GM12878 (cell line): ENCODE data around the gene ATXN2. TPM values are rescaled to one million over a fixed set of nuclear protein-coding genes. Genes with fewer than 3 reads are reported as not detected.

Experiments used
- CEBPB ChIP-seq, 2 experiments: fragments of 150-350 bp in 1 of 2; IDR thresholded peaks; 2 replicates each; pipeline ENCODE4 v1.6.1; 2012 to 2014; ENCODE audit warnings: low read depth in 2 of 2, low read length in 2 of 2, borderline replicate concordance in 1 of 2, inconsistent platforms in 1 of 2
- EED ChIP-seq: sonication (generic); IDR thresholded peaks from 2 replicates; pipeline ENCODE4 v1.6.1; 2016; ENCODE audit warnings: antibody characterized with exemption, low read depth
- EGR1 ChIP-seq, 2 experiments: IDR thresholded peaks; 1 replicate in 1 of 2; 2 replicates in 1 of 2; pipeline ENCODE4 v1.6.1; 2011 to 2012; ENCODE audit warnings: low read depth in 2 of 2, low read length in 2 of 2, borderline replicate concordance in 1 of 2, mild to moderate bottlenecking in 1 of 2, moderate library complexity in 1 of 2
- ELK1 ChIP-seq: IDR thresholded peaks from 2 replicates; pipeline ENCODE4 v1.6.1; 2012; ENCODE audit warnings: low read depth, low read length, improper control_type of control experiment
- EP300 ChIP-seq, 2 experiments: fragments of 150-350 bp in 1 of 2; IDR thresholded peaks; 2 replicates each; pipeline ENCODE4 v1.6.1; 2011 to 2012; ENCODE audit warnings: low read depth in 2 of 2, low read length in 2 of 2, borderline replicate concordance in 1 of 2, improper control_type of control experiment in 1 of 2, inconsistent platforms in 1 of 2; ENCODE audit not compliant: control insufficient read depth in 1 of 2
- ETV6 ChIP-seq, 2 experiments: fragments of 450-650 bp in 1 of 2; IDR thresholded peaks in 1 of 2; conservative IDR thresholded peaks in 1 of 2; 2 replicates each; pipeline ENCODE4 v1.6.1; 2014; ENCODE audit warnings: antibody characterized with exemption in 1 of 2, borderline replicate concordance in 1 of 2, low read depth in 1 of 2, mild to moderate bottlenecking in 1 of 2, moderate library complexity in 1 of 2
- FOXK2 ChIP-seq: fragments of 450-650 bp; IDR thresholded peaks from 2 replicates; pipeline ENCODE4 v1.6.1; 2017; ENCODE audit warnings: mild to moderate bottlenecking, moderate library complexity
- IKZF2 ChIP-seq, 2 experiments: fragments of 450-650 bp; IDR thresholded peaks; 2 replicates each; pipeline ENCODE4 v1.6.1; 2017; ENCODE audit warnings: mild to moderate bottlenecking in 2 of 2, moderate library complexity in 2 of 2
- MEF2A ChIP-seq: IDR thresholded peaks from 2 replicates; pipeline ENCODE4 v1.6.1; 2011; ENCODE audit warnings: low read depth, mild to moderate bottlenecking, low read length, moderate library complexity; ENCODE audit not compliant: insufficient read depth
- NR2C1 ChIP-seq: fragments of 450-650 bp; IDR thresholded peaks from 2 replicates; pipeline ENCODE4 v1.6.1; 2017; ENCODE audit warnings: antibody characterized with exemption, mild to moderate bottlenecking, moderate library complexity
- PAX8 ChIP-seq: fragments of 450-650 bp; IDR thresholded peaks from 2 replicates; pipeline ENCODE4 v1.6.1; 2017; ENCODE audit warnings: mild to moderate bottlenecking, moderate library complexity
- POU2F2 ChIP-seq: IDR thresholded peaks from 3 replicates; pipeline ENCODE4 v1.6.1; 2011; ENCODE audit warnings: low read depth, mild to moderate bottlenecking, low read length, borderline replicate concordance
- RUNX3 ChIP-seq: IDR thresholded peaks from 2 replicates; pipeline ENCODE4 v1.6.1; 2012; ENCODE audit warnings: low read length, inconsistent platforms
- SP1 ChIP-seq: IDR thresholded peaks from one replicate; pipeline ENCODE4 v1.6.1; 2011; ENCODE audit warnings: low read depth, low read length
- SRF ChIP-seq, 2 experiments: IDR thresholded peaks; 2 replicates each; pipeline ENCODE4 v1.6.1; 2011; ENCODE audit warnings: low read depth in 2 of 2, low read length in 2 of 2, mild to moderate bottlenecking in 1 of 2, moderate library complexity in 1 of 2
- STAT1 ChIP-seq: fragments of 450-650 bp; conservative IDR thresholded peaks from 2 replicates; pipeline ENCODE4 v1.6.1; 2014; ENCODE audit warnings: antibody characterized with exemption, mild to moderate bottlenecking
- SUZ12 ChIP-seq: fragments of 200-600 bp; sonication (generic); IDR thresholded peaks from one replicate; pipeline ENCODE4 v1.6.1; 2018; ENCODE audit warnings: antibody characterized with exemption, mild to moderate bottlenecking; ENCODE audit not compliant: unreplicated experiment
- WRNIP1 ChIP-seq: IDR thresholded peaks from 2 replicates; pipeline ENCODE4 v1.6.1; 2011; ENCODE audit warnings: low read depth, low read length, improper control_type of control experiment, borderline replicate concordance
- ZBTB11 ChIP-seq: fragments of 450-650 bp; formaldehyde crosslinking; IDR thresholded peaks from 2 replicates; pipeline ENCODE4 v1.5.0; 2022; ENCODE audit warnings: mild to moderate bottlenecking, missing genetic modification characterization
- polyA plus RNA-seq, 11 experiments: library from polyadenylated mRNA; depleted of rRNA in 4 of 11; unstranded in 6 of 11; stranded (reverse) in 5 of 11; fragments of >200 nt; fragmentation: Nextera tagmentation in 4 of 11; fragmentation: Illumina TruSeq in 1 of 11; extraction: Ambion mirVana in 4 of 11; extraction: Trizol in 1 of 11; gene quantifications; 1 replicate in 1 of 11; 2 replicates in 10 of 11; pipeline versions ENCODE4 v1.2.1 to v1.2.3, GENCODE V29; 2011 to 2016; ENCODE audit warnings: inconsistent platforms in 2 of 11, missing spikeins in 2 of 11, low read depth in 1 of 11
- total RNA-seq, 4 experiments: library from RNA; depleted of rRNA in 3 of 4; stranded (reverse); fragments of >200 nt in 3 of 4; fragmentation: Illumina TruSeq in 1 of 4; extraction: Trizol in 1 of 4; gene quantifications; 2 replicates each; pipeline versions ENCODE4 v1.2.1 to v1.2.3, GENCODE V29; 2013 to 2021
- TF ChIP-seq, protein P1 (sequence below): fragments of 450-650 bp; IDR thresholded peaks from 2 replicates; pipeline ENCODE4 v1.6.1; 2017; ENCODE audit warnings: mild to moderate bottlenecking, moderate library complexity

The ATXN2 gene
- total and polyA plus RNA-seq, 10 of the 15 experiments (the other 5 are each of a cell fraction or from before 2014, with no cell fraction given), result 8.8 to 31.5 (median 19.0) TPM

- no peak for TF ChIP-seq NR2C1
- no peak for TF ChIP-seq FOXK2
- peak; percentile 98 for TF ChIP-seq MEF2A
- peak; percentile 85 for TF ChIP-seq SP1
- TF ChIP-seq, protein P1, sequence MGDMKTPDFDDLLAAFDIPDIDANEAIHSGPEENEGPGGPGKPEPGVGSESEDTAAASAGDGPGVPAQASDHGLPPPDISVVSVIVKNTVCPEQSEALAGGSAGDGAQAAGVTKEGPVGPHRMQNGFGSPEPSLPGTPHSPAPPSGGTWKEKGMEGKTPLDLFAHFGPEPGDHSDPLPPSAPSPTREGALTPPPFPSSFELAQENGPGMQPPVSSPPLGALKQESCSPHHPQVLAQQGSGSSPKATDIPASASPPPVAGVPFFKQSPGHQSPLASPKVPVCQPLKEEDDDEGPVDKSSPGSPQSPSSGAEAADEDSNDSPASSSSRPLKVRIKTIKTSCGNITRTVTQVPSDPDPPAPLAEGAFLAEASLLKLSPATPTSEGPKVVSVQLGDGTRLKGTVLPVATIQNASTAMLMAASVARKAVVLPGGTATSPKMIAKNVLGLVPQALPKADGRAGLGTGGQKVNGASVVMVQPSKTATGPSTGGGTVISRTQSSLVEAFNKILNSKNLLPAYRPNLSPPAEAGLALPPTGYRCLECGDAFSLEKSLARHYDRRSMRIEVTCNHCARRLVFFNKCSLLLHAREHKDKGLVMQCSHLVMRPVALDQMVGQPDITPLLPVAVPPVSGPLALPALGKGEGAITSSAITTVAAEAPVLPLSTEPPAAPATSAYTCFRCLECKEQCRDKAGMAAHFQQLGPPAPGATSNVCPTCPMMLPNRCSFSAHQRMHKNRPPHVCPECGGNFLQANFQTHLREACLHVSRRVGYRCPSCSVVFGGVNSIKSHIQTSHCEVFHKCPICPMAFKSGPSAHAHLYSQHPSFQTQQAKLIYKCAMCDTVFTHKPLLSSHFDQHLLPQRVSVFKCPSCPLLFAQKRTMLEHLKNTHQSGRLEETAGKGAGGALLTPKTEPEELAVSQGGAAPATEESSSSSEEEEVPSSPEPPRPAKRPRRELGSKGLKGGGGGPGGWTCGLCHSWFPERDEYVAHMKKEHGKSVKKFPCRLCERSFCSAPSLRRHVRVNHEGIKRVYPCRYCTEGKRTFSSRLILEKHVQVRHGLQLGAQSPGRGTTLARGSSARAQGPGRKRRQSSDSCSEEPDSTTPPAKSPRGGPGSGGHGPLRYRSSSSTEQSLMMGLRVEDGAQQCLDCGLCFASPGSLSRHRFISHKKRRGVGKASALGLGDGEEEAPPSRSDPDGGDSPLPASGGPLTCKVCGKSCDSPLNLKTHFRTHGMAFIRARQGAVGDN, result no peak
- TF ChIP-seq ZBTB11 (CRISPR knock-in tag), result no peak
- no peak for TF ChIP-seq WRNIP1
- TF ChIP-seq RUNX3, result peak; percentile 100
- TF ChIP-seq ETV6 (conservative IDR thresholded peaks at IDR 0.05 in 1 of 2, IDR thresholded peaks at IDR 0.05 in 1 of 2; ENCODE audit: borderline replicate concordance in 1 of 2, low read depth in 1 of 2), result peak in 1 of 2 experiments; percentile 84; a peak in 2 of 4 replicates
- TF ChIP-seq IKZF2 (IDR thresholded peaks at IDR 0.05), result peak; percentile 79 to 85
- TF ChIP-seq SRF (IDR thresholded peaks at IDR 0.05; ENCODE audit: low read depth in 2 of 2, low read length in 2 of 2), result no peak
- TF ChIP-seq POU2F2, result peak; percentile 79; the same call in 2 of the 3 replicates
- TF ChIP-seq EED, result peak; percentile 99
- peak in 1 of 2 experiments; percentile 85; a peak in 2 of 4 replicates for TF ChIP-seq EP300 (IDR thresholded peaks at IDR 0.05; ENCODE audit: borderline replicate concordance in 1 of 2, control insufficient read depth in 1 of 2, low read depth in 2 of 2, low read length in 2 of 2)
- TF ChIP-seq CEBPB (IDR thresholded peaks at IDR 0.05; ENCODE audit: borderline replicate concordance in 1 of 2, low read depth in 2 of 2, low read length in 2 of 2), result peak in 1 of 2 experiments; percentile 95; a peak in 1 of 4 replicates
- TF ChIP-seq PAX8, result no peak
- no peak for TF ChIP-seq SUZ12
- TF ChIP-seq STAT1, result no peak
- no peak for TF ChIP-seq ELK1
- TF ChIP-seq EGR1 (IDR thresholded peaks at IDR 0.05; ENCODE audit: borderline replicate concordance in 1 of 2, low read depth in 2 of 2, low read length in 2 of 2), result peak in 1 of 2 experiments; percentile 36; a peak in 2 of 3 replicates
These were observed 154.7 kb downstream of the ATXN2 start (continued) for GRCh38 chr12:111444314-111444924.
